MM.1S (cell line): Measurements from ENCODE around the gene SH3TC2.

Experiments used
- DNase-seq: peaks from one replicate; pipeline ENCODE4 v3.0.0-alpha.2; 2015
- H2AFZ ChIP-seq: fragments of 300-600 bp; sonication (generic); 2 replicates; pipeline ENCODE4 v1.6.0; 2016; ENCODE audit warnings: antibody characterized with exemption, low read length
- H3F3A ChIP-seq: fragments of 300-600 bp; sonication (generic); 2 replicates; pipeline ENCODE4 v1.6.1; 2016; ENCODE audit warnings: mild to moderate bottlenecking, antibody characterized with exemption, low read length, moderate library complexity, mixed read lengths; ENCODE audit not compliant: insufficient read depth
- H3K27ac ChIP-seq: fragments of 300-600 bp; sonication (generic); 2 replicates; pipeline ENCODE4 v1.5.1; 2016; ENCODE audit warnings: mild to moderate bottlenecking, low read length
- H3K27me3 ChIP-seq: fragments of 300-600 bp; sonication (generic); replicated peaks from 2 replicates; pipeline ENCODE4 v1.6.0; 2016; ENCODE audit warnings: low read length; ENCODE audit not compliant: insufficient read depth
- H3K36me3 ChIP-seq: fragments of 300-600 bp; sonication (generic); replicated peaks from 2 replicates; pipeline ENCODE4 v1.6.1; 2016; ENCODE audit warnings: mild to moderate bottlenecking, low read length, mixed read lengths; ENCODE audit not compliant: insufficient read depth
- H3K4me1 ChIP-seq: fragments of 300-600 bp; sonication (generic); 2 replicates; pipeline ENCODE4 v1.6.1; 2016; ENCODE audit warnings: low read length, mixed read lengths
- H3K4me2 ChIP-seq: fragments of 300-600 bp; sonication (generic); 2 replicates; pipeline ENCODE4 v1.6.0; 2016; ENCODE audit warnings: low read depth, low read length
- H3K4me3 ChIP-seq: fragments of 300-600 bp; sonication (generic); 2 replicates; pipeline ENCODE4 v1.5.1; 2016; ENCODE audit warnings: low read length, mixed read lengths
- H3K79me2 ChIP-seq: fragments of 300-600 bp; sonication (generic); 2 replicates; pipeline ENCODE4 v1.6.1; 2016; ENCODE audit warnings: mixed run types, low read length, mixed read lengths
- H3K9ac ChIP-seq: fragments of 300-600 bp; sonication (generic); 2 replicates; pipeline ENCODE4 v1.6.1; 2016; ENCODE audit warnings: low read length, mixed read lengths
- H3K9me2 ChIP-seq: fragments of 300-600 bp; sonication (generic); replicated peaks from 2 replicates; pipeline ENCODE4 v1.6.1; 2016; ENCODE audit warnings: mild to moderate bottlenecking, low read length, mixed read lengths; ENCODE audit not compliant: insufficient read depth
- H3K9me3 ChIP-seq: fragments of 300-600 bp; sonication (generic); replicated peaks from 2 replicates; pipeline ENCODE4 v1.6.1; 2016; ENCODE audit warnings: mild to moderate bottlenecking, low read length, mixed read lengths; ENCODE audit not compliant: insufficient read depth
- H4K20me1 ChIP-seq: fragments of 300-600 bp; sonication (generic); 2 replicates; pipeline ENCODE4 v1.6.1; 2016; ENCODE audit warnings: mild to moderate bottlenecking, low read length, moderate library complexity, mixed read lengths; ENCODE audit not compliant: insufficient read depth
- CTCF ChIP-seq: fragments of 300-600 bp; sonication (generic); IDR thresholded peaks from 2 replicates; pipeline ENCODE4 v1.5.1; 2016; ENCODE audit warnings: antibody characterized with exemption, low read length, mixed read lengths
- EZH2 ChIP-seq: fragments of 300-600 bp; sonication (generic); optimal IDR thresholded peaks from 2 replicates; pipeline ENCODE3; 2017; ENCODE audit warnings: low read depth, mild to moderate bottlenecking, antibody characterized with exemption, low read length, mixed read lengths
- EZH2phosphoT487 ChIP-seq: fragments of 300-600 bp; sonication (generic); IDR thresholded peaks from 2 replicates; pipeline ENCODE4 v1.6.1; 2018; ENCODE audit warnings: antibody characterized with exemption, low read length

SH3TC2 gene

GRCh38 chr5:149024943-149025342 lies 37.9 kb downstream of the SH3TC2 start:
- Histone ChIP-seq H3K27me3 (no peaks in the 10 kb centered on the region), H3F3A (no peaks in the 10 kb centered on the region), H3K9me3 (no peaks in the 10 kb centered on the region), H4K20me1 (no peaks in the 10 kb centered on the region), H3K9ac (no peak overlapping the region), H3K27ac (no peak overlapping the region), H3K79me2 (no peaks in the 10 kb centered on the region), H3K4me1 (no peaks in the 10 kb centered on the region), H3K9me2 (no peaks in the 10 kb centered on the region), H3K4me3 (no peak overlapping the region), H3K4me2 (no peak overlapping the region), H2AFZ (no peak overlapping the region), H3K36me3 (no peaks in the 10 kb centered on the region)
- no peak for TF ChIP-seq EZH2
- no peak for TF ChIP-seq EZH2phosphoT487
- no peak for TF ChIP-seq CTCF
- DNase-seq, result no peak

- Histone ChIP-seq H3K9me3 (no peaks in the 10 kb centered on the region), H3K4me1 (no peaks in the 10 kb centered on the region), H3K9ac (no peak overlapping the region), H3K9me2 (no peaks in the 10 kb centered on the region), H3K27me3 (no peaks in the 10 kb centered on the region), H2AFZ (no peak overlapping the region), H4K20me1 (no peaks in the 10 kb centered on the region), H3F3A (no peaks in the 10 kb centered on the region), H3K79me2 (no peaks in the 10 kb centered on the region), H3K27ac (no peak overlapping the region), H3K4me2 (no peak overlapping the region), H3K36me3 (no peaks in the 10 kb centered on the region), H3K4me3 (no peak overlapping the region)
- TF ChIP-seq EZH2phosphoT487, result no peak
- no peak for TF ChIP-seq EZH2
- TF ChIP-seq CTCF, result no peak
- DNase-seq, result no peak
Measured at GRCh38 chr5:149024477-149024876, 38.4 kb downstream of the SH3TC2 start.

- no peak overlapping the region for H3K4me3 ChIP-seq
- no peaks in the 10 kb centered on the region for H4K20me1 ChIP-seq
- H3K27me3 ChIP-seq, result no peaks in the 10 kb centered on the region
- no peaks in the 10 kb centered on the region for H3K79me2 ChIP-seq
- H3K9me3 ChIP-seq, result no peaks in the 10 kb centered on the region
- H3K27ac ChIP-seq, result no peak overlapping the region
- no peak overlapping the region for H3K4me2 ChIP-seq
- no peaks in the 10 kb centered on the region for H3F3A ChIP-seq
- no peak overlapping the region for H2AFZ ChIP-seq
- TF ChIP-seq EZH2phosphoT487 (no peak), CTCF (no peak)
- H3K4me1 ChIP-seq, result no peaks in the 10 kb centered on the region
- H3K9ac ChIP-seq, result no peak overlapping the region
- H3K9me2 ChIP-seq, result no peaks in the 10 kb centered on the region
- no peak for DNase-seq
- H3K36me3 ChIP-seq, result no peaks in the 10 kb centered on the region
Measured at GRCh38 chr5:149022200-149022599, 40.7 kb downstream of the SH3TC2 start.

- TF ChIP-seq EZH2 (no peak), CTCF (no peak), EZH2phosphoT487 (no peak)
- Histone ChIP-seq H3K9ac (no peak overlapping the region), H3K4me1 (peaks cover 7% of the 10 kb centered on the region), H3K36me3 (no peaks in the 10 kb centered on the region), H3F3A (peaks cover 8% of the 10 kb centered on the region), H4K20me1 (no peaks in the 10 kb centered on the region), H3K9me3 (no peaks in the 10 kb centered on the region), H3K4me3 (no peak overlapping the region), H2AFZ (no peak overlapping the region), H3K79me2 (no peaks in the 10 kb centered on the region), H3K27ac (no peak overlapping the region), H3K4me2 (no peak overlapping the region), H3K27me3 (no peaks in the 10 kb centered on the region), H3K9me2 (no peaks in the 10 kb centered on the region)
- DNase-seq, result no peak
Measured at GRCh38 chr5:149019679-149020078, 43.2 kb downstream of the SH3TC2 start.
